Measurements from ENCODE around the gene STAM.

Gene STAM

DNA sequence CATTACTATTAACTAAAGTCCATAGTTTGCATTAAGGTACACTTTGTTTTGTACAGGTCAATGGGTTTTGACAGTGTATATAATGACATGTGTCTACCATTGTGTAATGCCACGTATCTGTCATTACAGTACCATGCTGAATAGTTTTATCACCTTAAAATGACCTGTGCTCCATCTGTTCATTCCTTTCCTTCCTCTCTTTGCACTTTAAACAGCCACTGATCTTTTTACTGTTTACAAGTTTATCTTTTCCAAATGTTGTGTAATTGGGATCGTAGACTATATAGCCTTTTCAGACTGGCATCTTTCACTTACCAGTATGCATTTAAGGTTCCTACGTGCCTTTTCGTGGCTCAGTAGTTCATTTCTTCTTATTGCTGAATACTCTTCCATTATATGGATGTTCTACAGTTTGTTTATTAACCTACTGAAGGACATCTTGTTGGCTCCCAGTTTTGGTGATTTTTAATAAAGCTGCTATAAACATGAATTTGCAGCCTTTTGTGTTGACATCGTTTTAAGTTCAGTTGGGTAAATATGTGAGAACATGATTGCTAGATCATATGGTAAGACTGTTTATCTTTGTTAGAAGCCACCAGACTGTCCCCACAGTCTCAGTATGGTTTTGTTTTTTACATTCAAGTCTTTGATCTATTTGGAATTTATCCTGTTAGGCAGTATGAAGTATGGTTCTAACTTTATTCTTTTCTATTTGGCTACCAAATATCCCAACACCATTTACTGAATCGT lies 24.7 kb downstream of the STAM start:
- in situ Hi-C loops (cut with MboI; ENCODE audit: low pct_unique_long_range_greater_than_20kb, low sequenced_read_pairs, unreplicated experiment): loop anchor here (25.0 kb wide), 1 partner anchor 994 kb away; the partner anchor contains the start of genes ARL5B and NSUN6
- no peak for DNase-seq (ENCODE audit: low spot score)
- TF ChIP-seq CTCF (IDR thresholded peaks at IDR 0.05; ENCODE audit: extremely low read depth, insufficient read depth, missing control alignments): no peak

- no peak for DNase-seq (ENCODE audit: low spot score)
- in situ Hi-C loops (cut with MboI; ENCODE audit: low pct_unique_long_range_greater_than_20kb, low sequenced_read_pairs, unreplicated experiment): loop anchor here (25.0 kb wide), 1 partner anchor 993 kb away; the partner anchor contains the start of genes ARL5B and NSUN6
- no peak for TF ChIP-seq CTCF (IDR thresholded peaks at IDR 0.05; ENCODE audit: extremely low read depth, insufficient read depth, missing control alignments)
Measured at GRCh38 chr10:17669185-17669872, 25.4 kb downstream of the STAM start.

- in situ Hi-C loops (cut with MboI; ENCODE audit: low pct_unique_long_range_greater_than_20kb, low sequenced_read_pairs, unreplicated experiment): loop anchor here (25.0 kb wide), 1 partner anchor 991 kb away; the partner anchor contains the start of genes ARL5B and NSUN6
- TF ChIP-seq CTCF (IDR thresholded peaks at IDR 0.05; ENCODE audit: extremely low read depth, insufficient read depth, missing control alignments): no peak
- DNase-seq (ENCODE audit: low spot score): no peak
Measured at GRCh38 chr10:17671307-17671706, 27.4 kb downstream of the STAM start.

DNA sequence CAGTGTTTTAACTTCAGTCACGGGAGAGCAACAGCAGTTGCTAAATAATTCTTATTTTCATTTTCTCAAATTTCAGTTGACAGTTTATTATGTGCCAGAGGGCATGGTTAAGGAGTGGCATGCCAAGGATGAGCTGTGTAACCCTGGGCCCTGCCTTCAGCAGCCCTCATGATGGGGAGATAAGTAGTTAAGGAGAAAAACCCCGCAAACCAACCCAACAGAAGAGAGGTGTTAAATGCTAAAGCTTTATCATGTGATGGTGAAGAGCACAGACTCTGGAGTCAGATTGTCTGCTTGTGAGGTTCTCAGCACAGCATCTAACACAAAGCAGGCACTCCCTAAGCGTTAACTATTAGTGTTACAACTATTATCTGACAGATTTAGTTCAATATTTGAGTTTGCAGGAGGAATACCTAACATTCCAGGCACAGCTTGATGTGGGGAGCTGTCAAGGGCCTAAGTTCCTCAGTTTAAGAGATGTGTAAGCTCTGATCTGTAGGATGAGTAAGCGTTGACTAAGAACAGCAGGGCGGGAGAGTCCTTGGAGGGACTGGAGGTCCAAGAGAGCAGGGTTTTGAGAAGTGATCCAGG lies 29.6 kb downstream of the STAM start:
- no peak for DNase-seq (ENCODE audit: low spot score)
- no peak for TF ChIP-seq CTCF (IDR thresholded peaks at IDR 0.05; ENCODE audit: extremely low read depth, insufficient read depth, missing control alignments)
- in situ Hi-C loops (cut with MboI; ENCODE audit: low pct_unique_long_range_greater_than_20kb, low sequenced_read_pairs, unreplicated experiment): loop anchor here (25.0 kb wide), 1 partner anchor 989 kb away; the partner anchor contains the start of genes ARL5B and NSUN6

DNA sequence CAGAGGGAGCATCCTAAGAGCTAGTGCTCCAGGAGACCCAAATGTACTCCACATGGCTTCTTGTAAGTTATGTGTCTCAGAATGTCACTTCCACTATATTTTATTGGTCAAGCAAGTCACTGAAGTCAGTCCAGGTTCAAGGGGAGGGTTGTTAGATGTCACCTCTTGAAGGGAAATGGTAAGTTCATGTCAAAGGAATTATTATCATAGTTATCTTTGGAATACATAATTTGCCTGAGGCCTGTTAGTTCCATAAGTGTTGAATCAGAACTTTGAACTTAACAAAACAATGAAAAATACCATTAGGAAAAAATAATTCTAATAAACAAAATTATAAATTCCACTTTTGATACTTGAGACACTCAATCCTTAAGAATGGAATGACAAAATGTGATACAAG lies 30.6 kb downstream of the STAM start:
- no peak for TF ChIP-seq CTCF (IDR thresholded peaks at IDR 0.05; ENCODE audit: extremely low read depth, insufficient read depth, missing control alignments)
- in situ Hi-C loops (cut with MboI; ENCODE audit: low pct_unique_long_range_greater_than_20kb, low sequenced_read_pairs, unreplicated experiment): loop anchor here (25.0 kb wide), 1 partner anchor 988 kb away; the partner anchor contains the start of genes ARL5B and NSUN6
- DNase-seq (ENCODE audit: low spot score): no peak

GRCh38 chr10:17675638-17676037 lies 31.7 kb downstream of the STAM start:
- in situ Hi-C loops (cut with MboI; ENCODE audit: low pct_unique_long_range_greater_than_20kb, low sequenced_read_pairs, unreplicated experiment): no loop called here
- no peak for DNase-seq (ENCODE audit: low spot score)
- TF ChIP-seq CTCF (IDR thresholded peaks at IDR 0.05; ENCODE audit: extremely low read depth, insufficient read depth, missing control alignments): no peak
